ENCODE data around the gene PARS2.

PARS2 gene

DNA sequence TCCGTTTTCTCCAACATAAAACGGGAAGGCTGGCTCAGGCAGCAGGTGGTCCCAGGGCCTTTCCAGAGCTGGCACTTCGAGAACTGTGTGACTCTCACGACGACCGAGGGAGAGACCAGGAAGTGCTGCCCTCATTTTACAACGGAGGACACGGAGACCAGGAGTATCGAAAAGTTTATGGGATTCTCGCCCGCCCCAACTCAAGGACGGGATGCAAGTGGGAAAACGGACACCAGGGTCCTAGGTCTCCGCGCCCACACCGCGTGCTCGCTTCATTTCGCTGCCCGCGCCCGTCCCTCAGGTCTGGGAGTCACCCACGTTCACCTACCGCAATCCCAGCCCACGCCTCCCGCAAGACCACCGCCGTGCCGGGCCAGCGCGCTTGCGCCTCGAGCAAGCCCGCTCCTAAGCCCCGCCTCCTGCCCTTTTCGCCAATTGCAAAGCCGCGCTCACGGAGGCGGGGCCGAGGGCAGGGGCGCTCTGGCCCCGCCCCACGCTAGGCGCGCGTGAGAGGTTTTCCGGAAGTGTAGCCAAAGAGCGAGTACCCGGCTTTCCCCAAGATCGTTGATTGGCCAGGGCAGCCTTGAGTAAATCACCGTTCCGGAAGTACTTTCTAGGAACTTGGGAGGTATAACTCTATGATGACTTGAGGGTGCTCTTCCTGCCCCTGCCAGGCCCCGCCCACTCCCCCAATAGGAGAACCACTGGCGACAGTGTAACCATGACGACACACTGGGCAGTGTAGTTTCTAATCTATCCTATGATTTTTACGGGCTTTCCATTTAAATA is at the start of gene PARS2:
Gene PARS2 (minus strand): TSS at position 391 of the 789 bp plus-strand sequence. CDS start 5,362 bp downstream, outside the sequence.
- in situ Hi-C loops (cut with HindIII; ENCODE audit: low pct_ligation_motif_present, low pct_unique_long_range_greater_than_20kb, low sequenced_read_pairs): no loop called here
- peak; percentile 99 for DNase-seq

DNA sequence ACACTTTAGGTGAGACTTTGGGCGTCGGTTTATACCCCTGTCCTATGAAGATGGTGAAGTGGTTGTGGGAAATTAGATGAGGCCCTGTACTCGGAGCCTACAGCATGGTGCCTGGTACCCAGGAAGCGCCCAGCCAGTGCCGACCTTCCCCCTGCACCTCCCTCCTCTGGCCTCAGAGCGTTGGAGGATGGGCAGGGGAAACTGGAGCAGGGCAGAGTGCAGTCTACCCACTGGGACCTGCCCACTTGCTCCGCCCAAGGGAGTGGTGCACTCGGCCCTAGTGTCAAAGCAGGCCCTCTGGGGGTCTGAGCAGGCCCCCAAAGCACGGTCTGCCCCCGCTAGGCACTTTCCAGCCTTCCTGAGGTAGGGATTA is 49.8 kb upstream of the PARS2 start:
- no peak for DNase-seq
- in situ Hi-C loops (cut with HindIII; ENCODE audit: low pct_ligation_motif_present, low pct_unique_long_range_greater_than_20kb, low sequenced_read_pairs): no loop called here

DNA sequence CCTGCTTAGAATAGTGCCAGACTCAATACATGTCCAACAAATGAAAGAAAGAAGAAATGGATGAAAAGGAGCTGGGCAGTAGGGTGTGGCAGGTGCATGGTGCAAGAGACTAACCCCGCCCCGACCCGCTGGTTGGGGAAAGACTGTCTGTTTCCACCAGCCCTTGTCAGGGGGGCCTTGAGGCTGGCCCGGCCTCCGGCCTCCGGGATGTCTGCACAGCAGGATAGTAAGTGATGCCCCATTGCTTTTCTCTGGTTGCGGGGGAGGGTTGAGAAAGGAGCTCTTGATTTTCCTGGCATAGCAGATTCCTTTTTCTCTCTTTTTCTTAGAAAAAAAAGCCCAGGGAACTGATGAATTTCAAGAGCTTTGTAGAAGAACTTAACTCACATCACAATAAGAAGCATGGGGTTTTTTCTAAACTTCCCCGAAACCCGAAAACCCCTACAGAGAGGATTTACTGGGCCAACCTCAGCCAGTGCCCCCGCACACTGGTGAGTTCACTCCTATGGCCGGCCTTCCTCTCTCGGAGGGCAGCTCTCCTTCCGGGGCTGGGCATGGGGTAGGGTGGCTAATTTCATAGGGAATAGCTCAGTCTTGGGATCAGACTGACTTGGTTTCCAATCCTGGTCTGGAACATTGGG is 49.3 kb upstream of the PARS2 start:
- no peak for DNase-seq
- in situ Hi-C loops (cut with HindIII; ENCODE audit: low pct_ligation_motif_present, low pct_unique_long_range_greater_than_20kb, low sequenced_read_pairs): no loop called here

DNA sequence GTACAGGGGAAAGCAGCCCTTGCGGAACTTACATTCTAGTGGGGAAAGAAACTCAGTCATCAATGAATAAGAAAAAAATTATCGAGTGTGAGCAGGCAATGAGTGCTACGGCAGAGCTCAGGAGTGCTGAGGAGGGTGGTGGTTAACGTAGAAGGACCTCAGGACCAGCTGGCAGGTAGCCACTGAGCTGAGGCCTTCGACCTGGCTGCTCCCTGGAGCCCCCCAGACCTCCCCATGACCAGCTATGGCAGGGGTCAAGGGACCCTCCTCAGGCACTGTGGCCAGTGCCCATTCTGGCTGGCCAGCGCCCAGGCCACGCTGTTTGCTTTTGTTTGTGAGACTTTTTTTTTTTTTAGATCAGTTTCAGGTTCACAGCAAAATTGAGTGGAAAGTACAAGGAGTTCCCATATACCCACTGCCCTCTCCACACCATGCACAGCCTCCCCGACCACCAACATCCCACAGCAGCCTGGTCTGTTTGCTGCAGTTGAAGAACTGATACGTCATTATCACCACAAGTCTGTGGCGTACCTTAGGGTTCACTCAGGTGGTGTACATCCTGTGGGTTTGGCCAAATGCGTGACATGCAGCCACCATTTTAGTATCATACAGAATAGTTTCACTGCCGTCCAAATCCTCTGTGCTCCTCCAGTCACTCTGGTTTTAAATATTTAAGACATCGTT is 48.6 kb upstream of the PARS2 start:
- DNase-seq: no peak
- in situ Hi-C loops (cut with HindIII; ENCODE audit: low pct_ligation_motif_present, low pct_unique_long_range_greater_than_20kb, low sequenced_read_pairs): no loop called here

DNA sequence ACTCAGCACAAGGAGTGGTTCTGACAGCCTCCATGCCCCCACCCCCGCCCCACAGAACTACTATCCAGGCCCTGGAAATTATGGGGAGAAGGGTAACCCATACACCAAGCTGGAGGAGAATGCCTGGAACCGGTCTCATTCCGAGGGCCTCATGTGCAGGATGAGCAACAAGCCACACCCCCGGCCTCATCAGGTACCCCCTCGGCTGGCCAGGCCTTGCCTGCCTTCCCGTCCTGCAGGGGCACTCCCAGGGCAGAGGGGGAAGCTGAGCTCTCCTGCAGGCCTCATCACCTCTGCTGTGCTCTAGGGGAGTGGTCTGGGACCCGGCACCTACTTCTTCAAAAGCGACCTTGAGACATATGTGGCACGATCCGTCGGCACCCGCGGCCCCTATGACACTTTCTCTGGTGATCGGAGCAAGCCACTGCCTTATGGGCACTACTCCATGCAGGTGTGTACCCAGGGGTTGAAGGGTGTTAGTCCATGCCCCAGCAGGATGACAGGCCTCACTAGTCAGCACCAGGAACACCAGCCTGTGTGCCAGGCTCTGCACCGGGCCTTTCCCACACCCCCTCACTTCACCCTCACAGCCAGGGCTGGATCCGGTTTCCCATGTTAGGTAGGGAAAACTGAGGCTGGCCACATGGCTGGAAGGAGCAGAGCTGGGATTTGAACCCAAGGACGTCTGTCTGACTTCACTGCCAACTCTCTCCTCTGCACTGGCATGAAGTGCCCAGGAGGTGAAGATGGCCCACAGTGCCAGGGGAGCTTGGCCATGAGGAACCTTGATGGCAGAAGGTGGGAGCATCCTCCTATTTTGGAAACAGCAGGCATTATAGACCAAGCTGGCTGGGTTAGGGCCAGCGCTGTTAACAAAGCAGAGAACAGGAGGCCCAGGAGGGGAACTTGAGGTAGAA is 47.7 kb upstream of the PARS2 start:
- DNase-seq: no peak
- in situ Hi-C loops (cut with HindIII; ENCODE audit: low pct_ligation_motif_present, low pct_unique_long_range_greater_than_20kb, low sequenced_read_pairs): no loop called here

DNA sequence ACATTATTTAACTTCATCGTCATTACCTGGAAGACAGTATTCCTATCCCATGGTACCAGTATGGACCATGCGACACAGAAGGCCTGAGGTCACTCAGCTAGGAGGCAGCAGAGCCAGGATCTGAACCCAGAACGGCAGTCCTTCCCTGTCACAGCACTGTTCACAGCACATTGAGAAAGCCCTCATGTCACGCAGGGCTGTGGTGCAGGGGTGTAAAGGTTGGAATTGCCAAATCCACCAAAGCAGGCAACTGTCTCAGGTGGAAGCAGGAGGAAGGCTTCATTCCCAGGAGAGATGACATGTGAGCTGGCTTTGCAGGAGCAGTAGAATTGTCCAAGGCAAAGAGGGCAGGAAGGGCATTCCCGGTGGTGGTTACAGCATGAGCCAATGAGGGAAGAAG is 46.7 kb upstream of the PARS2 start:
- no peak for DNase-seq
- in situ Hi-C loops (cut with HindIII; ENCODE audit: low pct_ligation_motif_present, low pct_unique_long_range_greater_than_20kb, low sequenced_read_pairs): no loop called here

DNA sequence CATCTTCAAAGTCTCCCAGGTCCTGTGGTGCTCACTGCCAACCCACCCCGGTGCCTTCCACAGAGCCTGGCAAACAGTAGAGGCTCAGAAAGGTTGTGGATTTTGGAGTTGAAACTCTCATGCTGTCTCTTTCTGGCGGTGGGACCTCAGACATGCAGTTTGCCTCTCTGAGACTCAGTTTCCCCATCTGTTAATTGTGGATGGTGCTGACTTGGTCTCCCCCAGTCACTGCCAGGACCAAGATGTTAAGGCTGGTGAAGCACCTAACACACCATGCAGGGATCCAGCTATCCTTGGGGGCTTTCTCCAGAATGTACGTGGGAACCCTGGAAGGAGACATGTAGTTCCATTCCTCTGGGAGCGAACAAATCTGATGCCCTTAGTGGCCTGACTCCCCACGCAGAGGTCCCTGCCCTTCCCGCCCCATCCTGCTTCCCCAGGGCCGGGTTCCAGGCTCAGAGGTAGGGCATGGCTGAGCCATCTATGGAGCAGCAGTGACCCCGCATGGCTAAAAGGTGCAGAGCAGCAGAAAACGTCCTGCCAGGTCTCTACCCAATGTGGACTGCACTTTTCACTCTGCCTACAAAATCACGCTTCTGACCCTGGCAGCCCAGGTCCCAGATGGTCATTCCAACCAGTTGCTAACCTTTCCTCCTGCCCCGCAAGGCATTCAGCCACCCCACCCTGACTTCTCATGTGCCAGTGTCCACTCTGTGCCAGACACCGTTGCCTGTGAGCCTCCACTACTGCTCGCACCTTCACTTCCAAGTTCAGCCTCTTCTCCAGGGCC is 46.0 kb upstream of the PARS2 start:
- peak; percentile 62 for DNase-seq
- in situ Hi-C loops (cut with HindIII; ENCODE audit: low pct_ligation_motif_present, low pct_unique_long_range_greater_than_20kb, low sequenced_read_pairs): no loop called here

DNA sequence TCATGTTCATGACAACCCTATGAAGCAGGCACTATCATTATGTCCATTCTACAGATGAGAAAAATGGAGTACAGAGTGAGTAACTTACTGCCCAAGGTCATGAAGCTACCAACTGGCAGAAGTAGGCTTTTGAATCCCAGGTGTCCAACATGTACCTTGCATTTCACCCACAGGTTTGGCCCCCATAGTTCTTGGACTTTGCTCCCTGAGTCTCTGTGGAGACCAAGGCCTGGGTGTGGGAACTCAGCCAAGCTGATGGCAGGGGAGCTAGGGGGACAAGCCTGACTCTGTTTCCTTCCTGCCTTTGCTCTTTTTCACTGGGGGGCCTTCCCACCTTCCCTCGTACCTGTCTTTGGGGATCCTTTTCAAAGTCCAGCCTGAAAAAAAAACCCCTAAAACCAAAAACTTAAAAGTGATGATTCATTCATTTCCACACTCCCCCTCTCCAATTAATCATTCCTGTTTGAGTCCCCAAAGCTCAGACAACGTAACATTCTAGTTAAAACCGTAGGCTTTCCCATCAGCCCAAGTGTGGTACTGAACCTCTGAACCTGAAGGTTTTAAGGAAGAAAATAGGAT is 45.3 kb upstream of the PARS2 start:
- in situ Hi-C loops (cut with HindIII; ENCODE audit: low pct_ligation_motif_present, low pct_unique_long_range_greater_than_20kb, low sequenced_read_pairs): no loop called here
- DNase-seq: no peak

DNA sequence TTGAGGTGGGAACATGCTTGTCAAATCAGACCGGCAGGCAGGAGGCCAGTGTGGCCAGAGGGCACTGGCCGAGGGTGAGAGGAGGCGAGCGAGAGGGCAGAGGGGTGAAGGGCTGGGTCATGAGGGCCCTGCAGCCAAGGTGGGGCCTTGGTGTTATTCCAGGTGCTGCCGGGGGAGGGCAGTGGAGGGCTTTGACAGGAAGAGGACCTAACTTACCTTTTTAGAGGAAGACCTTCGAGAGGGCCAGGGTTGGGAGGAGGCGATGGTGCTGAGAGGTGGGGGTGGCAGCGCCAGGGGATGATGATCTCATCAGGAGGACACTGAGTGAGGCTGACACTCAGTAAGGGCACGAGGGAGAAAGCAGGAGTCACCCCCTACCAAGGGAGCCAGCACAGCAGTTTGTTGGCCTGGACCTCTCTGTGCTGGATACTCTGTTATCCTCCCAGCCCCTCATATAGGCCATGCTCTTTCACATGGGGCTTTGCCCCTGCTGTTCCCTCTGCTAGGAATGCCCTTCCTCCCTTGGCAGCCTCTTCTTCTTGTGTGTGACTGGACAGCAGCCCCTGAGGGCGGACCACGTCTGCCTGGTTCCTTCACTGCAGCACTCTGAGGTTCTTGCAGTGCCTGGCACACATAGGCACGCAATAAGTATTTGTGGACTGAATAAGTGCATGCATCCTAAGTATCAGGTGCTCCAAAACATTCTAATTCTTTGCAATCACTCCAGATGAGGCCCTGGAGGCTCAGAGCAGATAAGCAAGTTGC is 44.3 kb upstream of the PARS2 start:
- DNase-seq: no peak
- in situ Hi-C loops (cut with HindIII; ENCODE audit: low pct_ligation_motif_present, low pct_unique_long_range_greater_than_20kb, low sequenced_read_pairs): no loop called here

DNA sequence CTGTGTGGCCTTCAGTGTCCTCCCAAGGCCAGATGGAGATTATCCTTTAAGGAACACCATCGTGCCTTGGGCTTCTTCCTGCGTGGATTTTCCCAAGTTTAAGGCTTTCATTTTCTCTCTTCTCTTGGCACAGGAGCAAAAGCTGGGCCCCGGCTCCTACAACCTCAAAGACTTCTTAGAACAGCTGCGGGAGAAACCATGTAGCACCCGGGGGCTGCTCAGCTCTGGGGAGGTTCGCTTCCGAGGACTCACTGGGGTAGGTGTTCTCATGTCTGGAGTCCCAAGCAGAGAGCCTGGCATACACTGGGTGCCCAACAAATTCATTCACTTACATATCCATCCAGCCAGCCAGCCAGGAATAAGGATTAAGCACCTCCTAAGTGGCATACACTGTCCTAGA is 43.4 kb upstream of the PARS2 start:
- DNase-seq: no peak
- in situ Hi-C loops (cut with HindIII; ENCODE audit: low pct_ligation_motif_present, low pct_unique_long_range_greater_than_20kb, low sequenced_read_pairs): no loop called here

DNA sequence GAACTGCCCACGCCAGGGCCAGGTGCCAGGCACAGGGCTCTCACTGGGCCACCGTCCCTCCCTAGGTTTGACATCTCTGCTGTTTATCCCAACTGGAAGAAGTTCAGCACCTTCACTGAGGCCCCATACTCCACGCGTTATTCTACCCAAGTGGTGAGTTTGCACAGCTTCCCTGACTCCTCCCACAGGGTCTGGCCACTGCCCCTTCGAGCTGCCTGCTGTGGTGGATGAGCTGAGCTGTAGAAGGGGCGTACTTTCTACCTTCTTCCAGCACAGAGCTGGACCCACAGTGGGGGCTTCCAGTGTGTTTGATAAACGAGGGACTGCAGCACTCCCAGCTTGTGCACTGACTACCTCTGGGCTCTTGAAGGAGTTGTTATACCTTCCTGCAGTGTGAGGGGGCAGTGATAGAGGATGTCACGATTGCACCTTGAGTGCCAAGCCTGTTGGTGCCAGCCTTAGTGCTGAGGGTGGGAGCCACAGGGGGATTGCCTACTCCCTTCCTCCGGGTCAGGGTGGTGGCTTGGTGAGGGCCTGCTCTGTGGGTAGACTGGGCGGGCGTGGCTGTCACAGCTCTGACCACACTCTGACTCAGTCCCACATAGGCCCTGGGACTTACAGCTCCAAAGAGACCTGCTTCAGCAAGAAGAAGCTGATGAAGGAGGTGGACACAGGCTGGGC is 42.7 kb upstream of the PARS2 start:
- no peak for DNase-seq
- in situ Hi-C loops (cut with HindIII; ENCODE audit: low pct_ligation_motif_present, low pct_unique_long_range_greater_than_20kb, low sequenced_read_pairs): no loop called here

DNA sequence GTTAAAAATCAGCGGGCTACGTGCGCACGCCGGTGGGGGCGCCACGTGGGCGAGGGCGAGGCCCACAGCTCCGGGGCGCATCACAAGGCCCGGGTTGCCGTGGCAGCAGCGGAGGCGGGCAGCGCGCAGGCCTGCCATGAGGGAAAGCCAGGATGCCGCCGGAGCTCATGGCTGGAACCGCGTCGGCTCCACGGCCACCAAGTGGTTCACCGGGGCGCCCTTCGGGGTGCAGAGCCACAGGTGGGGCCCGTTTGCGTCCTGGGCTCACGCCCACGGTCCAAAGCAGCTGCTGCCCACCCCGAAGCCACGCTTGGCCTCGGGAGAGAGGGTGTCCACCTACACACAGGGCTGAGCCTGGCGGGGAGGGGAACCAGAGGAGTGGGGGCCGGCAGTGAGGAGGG is 41.7 kb upstream of the PARS2 start:
- no peak for DNase-seq
- in situ Hi-C loops (cut with HindIII; ENCODE audit: low pct_ligation_motif_present, low pct_unique_long_range_greater_than_20kb, low sequenced_read_pairs): no loop called here

DNA sequence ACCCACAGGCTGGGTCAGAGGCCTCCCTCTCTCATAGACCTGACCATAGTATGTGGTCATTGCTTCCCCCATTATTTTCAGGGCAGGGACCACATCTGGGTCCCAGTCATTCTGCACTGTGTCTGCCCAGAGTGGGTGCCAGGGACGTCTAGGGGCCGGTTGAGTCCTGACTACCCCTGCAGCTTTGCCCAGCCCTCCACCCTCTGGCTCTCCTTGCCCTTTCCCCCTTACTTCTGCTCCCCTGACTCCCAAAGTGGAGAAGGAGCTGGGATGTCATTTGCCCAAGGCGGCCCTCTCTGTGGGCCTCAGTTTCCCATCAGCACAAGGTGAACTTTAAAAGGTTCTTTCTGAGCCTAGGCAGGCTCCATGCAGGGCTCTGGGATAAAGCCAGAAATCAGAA is 41.1 kb upstream of the PARS2 start:
- in situ Hi-C loops (cut with HindIII; ENCODE audit: low pct_ligation_motif_present, low pct_unique_long_range_greater_than_20kb, low sequenced_read_pairs): no loop called here
- no peak for DNase-seq

DNA sequence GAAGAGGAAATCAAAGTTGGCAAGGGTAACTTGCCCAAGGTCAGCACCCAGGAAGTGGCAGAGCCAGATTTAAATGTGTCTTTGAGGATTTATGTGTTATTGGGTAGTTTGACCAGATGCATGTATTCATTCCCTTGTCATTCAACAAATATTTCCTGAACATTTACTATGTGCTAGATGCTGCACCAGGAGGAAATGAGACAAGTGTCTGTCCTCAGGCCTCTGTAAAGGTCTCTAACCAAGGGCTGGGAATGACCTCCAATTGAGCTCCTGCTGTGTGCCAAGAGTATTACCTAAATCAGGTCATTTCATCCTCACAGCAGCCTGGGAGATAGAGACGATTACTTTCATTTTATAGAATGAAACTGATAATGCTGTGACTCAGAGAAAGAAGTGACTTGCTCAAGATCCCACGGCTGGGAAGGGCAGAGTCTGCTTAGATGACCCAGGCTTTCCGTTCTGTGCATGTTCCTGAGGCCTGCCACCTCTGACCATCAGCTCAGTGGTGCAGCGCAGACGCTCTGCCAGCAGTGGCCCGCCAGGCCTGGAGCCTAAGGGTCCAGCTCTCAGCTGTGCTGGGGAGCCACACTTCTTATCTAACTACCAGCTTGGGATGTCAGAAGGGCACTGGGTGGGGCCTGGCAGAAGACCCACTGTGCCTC is 40.3 kb upstream of the PARS2 start:
- no peak for DNase-seq
- in situ Hi-C loops (cut with HindIII; ENCODE audit: low pct_ligation_motif_present, low pct_unique_long_range_greater_than_20kb, low sequenced_read_pairs): no loop called here

DNA sequence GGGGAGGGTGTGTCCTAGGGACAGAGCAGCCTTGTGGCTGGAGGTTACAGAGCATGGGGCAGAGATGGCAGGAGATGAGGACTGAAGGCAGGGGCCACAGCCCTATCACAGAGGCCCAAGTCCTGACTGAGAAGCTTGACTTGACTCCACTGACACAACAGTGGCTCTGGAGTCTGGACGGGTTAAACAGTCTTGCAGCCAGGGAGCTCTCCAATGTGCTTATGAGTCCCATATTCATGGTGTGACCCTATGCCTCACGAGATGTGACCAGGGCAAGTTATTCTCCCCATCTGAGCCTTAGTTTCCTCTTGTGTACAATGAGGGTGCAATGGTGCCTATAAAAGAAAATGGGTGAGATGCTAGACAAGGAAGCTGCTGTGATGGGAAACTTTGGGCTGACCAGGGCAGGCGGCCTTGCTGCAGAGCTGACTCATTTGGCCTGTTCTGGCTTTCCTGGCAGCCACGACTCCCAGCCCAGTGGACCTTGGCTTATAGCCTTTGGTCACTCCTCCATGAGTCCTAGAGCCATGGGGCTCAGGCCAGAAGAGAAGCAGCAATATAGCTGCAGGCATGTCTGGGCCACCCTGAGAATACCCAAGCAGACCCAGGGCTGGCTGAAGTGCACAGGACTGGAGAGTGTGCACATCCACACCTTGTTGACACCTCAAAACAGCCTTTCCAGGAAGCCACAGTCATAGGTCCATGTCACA is 39.6 kb upstream of the PARS2 start:
- in situ Hi-C loops (cut with HindIII; ENCODE audit: low pct_ligation_motif_present, low pct_unique_long_range_greater_than_20kb, low sequenced_read_pairs): no loop called here
- DNase-seq: peak; percentile 55
